Measurements from ENCODE around the gene TNRC6A.
"Not testable (repeated sequence)": the region's sequence is repeated elsewhere in the genome, so short reads cannot be mapped to it uniquely, and the experiment has no call there.

TNRC6A gene

DNA sequence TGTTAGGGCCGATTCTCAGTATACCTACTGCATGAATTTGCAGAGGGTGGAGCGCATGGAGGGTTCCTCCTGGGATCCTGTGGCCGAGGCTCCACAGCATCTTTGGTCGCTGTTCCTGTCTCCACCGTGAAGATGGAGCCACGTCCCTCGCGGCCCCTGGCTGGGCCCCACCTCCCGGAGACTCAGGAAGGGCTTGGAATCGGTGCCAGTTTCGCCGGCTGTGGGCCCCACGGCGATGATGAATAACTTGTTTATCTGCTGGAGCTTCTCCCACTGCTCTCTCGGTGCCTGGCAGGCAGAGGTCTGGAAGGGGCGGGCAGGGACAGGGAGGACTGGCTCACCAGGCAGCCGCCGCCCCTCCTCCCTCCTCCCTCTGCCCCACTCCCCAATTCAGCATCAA, 124.4 kb downstream of the TNRC6A start:
- H3K4me3 ChIP-seq (ENCODE audit: low read depth, low read length), result no peak overlapping the region
- no peak for TF ChIP-seq CTCF (IDR thresholded peaks at IDR 0.05; ENCODE audit: borderline replicate concordance, insufficient read depth, low read depth, low read length)

DNA sequence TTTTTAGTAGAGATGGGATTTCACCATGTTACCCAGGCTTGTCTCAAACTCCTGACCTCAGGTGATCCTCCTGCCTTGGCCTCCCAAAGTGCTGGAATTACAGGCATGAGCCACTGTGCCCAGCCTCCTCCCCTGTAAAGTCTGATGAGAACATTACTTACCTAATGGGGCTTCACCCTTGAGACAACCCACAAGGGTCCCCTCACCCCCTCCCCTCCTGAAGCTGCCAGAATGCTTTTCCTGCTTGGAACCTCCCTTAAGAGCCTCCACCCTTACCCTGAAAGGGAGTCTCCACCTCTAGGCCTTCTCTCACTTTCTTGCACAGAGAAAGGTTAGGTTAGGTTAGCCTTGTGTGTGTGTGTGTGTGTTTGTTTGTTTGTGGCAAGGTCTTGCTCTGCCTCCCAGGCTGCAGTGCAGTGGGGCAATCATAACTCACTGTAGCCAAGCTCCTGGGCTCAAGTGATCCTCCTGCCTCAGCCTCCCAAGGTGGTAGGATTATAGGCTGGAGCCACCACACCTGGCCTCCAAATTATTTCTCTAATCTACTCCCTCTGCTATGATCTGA, 125.2 kb downstream of the TNRC6A start:
- no peak for TF ChIP-seq CTCF (IDR thresholded peaks at IDR 0.05; ENCODE audit: borderline replicate concordance, insufficient read depth, low read depth, low read length)

DNA sequence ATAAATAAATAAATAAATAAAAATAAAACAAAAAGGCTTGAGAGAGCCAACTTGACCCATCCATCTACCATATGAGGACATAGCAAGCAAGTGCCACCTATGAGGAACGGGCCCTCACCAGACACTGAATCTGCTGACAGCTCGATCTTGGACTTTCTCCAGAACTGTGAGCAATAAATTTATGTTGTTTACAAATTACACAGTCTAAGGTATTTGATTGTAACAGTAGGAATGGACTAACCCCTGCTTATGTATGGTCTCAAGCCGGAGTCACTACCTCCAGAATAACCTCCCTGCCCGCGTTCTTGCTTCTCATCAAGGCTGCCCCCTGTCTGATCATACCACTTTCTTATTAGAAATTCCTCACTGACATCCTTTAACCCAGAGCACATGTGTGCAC, 126.2 kb downstream of the TNRC6A start:
- TF ChIP-seq CTCF (IDR thresholded peaks at IDR 0.05; ENCODE audit: borderline replicate concordance, insufficient read depth, low read depth, low read length), result no peak
- H3K4me3 ChIP-seq (ENCODE audit: low read depth, low read length), result no peak overlapping the region

More for the DNA sequence above, 125.2 kb downstream of the TNRC6A start:
- no peak overlapping the region for H3K4me3 ChIP-seq (ENCODE audit: low read depth, low read length)

- not testable (repeated sequence) for H3K4me3 ChIP-seq (ENCODE audit: low read depth, low read length)
These were observed 127.4 kb downstream of the TNRC6A start for GRCh38 chr16:24856871-24857270.

GRCh38 chr16:24858219-24859041, 129.0 kb downstream of the TNRC6A start:
- no peak for TF ChIP-seq CTCF (IDR thresholded peaks at IDR 0.05; ENCODE audit: borderline replicate concordance, insufficient read depth, low read depth, low read length)
- H3K4me3 ChIP-seq (ENCODE audit: low read depth, low read length), result no peak overlapping the region

DNA sequence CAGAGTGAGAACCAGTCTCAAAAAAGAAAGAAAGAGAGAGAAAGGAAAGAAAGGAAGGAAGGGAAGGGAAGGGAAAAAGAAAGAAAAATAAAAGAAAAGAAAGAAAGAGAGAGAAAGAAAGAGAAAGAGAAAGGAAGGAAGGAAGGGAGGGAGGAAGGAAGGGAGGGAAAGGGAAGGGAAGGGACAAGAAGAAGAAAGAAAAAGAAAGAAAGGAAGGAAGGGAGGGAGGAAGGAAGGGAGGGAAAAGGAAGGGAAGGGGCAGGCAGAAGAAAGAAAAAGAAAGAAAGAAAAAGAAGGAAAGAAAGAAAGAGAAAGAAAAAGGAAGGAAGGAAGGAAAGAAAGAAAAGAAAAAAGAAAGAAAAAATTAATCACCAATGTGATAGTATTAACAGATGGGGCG, 132.0 kb downstream of the TNRC6A start:
- no peak for TF ChIP-seq CTCF (IDR thresholded peaks at IDR 0.05; ENCODE audit: borderline replicate concordance, insufficient read depth, low read depth, low read length)

DNA sequence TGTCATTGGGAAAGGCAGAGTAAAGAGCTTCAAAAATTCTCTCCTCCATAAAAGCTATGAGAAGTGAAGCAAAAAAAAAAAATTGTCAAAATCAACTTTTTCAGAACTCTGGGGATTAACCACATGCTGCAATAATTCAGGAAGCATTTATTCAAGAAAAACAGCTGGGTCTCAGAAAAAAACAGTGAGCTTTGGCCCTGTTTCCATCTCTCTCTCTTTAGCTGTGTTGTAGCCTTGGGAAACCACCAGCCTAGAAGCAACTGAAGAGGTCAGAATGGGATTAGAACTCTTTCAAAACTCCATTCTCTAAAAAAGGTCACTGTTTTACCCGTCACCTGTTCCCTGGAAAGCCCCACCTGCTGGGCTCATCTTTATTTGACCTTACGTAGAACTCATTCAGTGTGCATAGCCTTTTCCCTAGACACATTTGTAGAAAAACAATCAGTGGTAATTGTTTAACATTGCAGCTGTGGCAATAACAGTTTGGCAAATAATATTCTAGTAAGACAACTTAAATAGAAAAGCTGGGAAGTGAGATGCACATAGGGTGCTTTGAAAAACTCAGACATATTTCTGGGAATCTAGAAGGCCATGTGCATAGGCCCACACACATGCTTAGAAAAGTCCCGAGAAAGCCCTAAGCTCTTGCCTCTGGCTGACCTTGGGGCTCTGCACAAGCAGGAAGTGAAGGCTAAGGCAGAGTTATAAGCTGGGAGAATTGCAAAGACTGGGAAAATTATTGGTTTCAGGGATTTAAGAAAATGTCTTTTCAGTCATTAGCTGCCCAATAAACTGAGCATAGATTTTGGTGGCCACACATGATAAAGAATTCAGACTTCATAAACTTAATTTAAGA, 134.4 kb downstream of the TNRC6A start:
- no peak for TF ChIP-seq CTCF (IDR thresholded peaks at IDR 0.05; ENCODE audit: borderline replicate concordance, insufficient read depth, low read depth, low read length)
- no peak overlapping the region for H3K4me3 ChIP-seq (ENCODE audit: low read depth, low read length)

More for the DNA sequence above, 132.0 kb downstream of the TNRC6A start:
- no peak overlapping the region for H3K4me3 ChIP-seq (ENCODE audit: low read depth, low read length)
